HG02623 (cell line): Measurements from ENCODE around the gene KREMEN1.
"Not testable (repeated sequence)": the region's sequence is repeated elsewhere in the genome, so short reads cannot be mapped to it uniquely, and the experiment has no call there.

Source experiments
- ATAC-seq: cut with Tn5 transposase; IDR thresholded peaks from one replicate; pipeline ENCODE4 v1.9.1; 2021; ENCODE audit warnings: moderate library complexity; ENCODE audit not compliant: unreplicated experiment

The KREMEN1 gene

DNA sequence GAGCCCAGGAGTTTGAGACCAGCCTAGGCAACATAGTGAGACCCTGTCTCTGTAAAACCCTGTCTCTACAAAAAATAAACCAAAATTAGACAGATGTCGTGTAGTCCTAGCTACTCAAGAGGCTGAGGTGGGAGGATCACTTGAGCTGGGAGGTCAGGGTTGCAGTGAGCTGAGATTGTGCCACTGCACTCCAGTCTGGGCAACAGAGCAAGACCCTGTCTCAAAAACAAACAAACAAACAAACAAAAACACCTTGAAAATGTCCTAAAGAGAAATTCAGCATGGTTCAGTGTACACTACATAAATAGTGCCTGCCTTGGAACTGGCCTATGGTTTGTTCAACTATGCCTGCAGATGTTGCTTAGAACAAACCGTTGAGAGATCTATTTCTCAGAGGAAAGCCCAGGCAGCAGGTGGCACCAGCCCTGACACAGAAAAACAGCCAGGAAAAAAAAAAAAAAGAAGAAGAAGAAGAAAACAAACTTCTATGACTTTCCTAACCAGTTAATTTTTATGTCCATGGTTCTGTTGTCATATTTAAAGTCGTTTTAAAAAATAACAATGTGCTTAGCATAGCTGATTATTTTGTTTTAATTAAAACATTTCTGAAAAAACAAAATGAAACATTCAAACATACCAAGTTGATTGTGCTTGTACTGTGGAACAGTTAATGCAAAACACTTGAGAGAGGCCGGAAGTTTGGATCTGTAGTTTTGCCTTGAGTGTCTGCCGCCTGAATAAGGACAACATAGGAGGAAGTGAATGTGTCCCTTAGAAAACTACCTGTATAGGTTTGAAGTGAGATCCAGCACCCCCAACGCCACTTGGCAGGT, 5.4 kb downstream of the KREMEN1 start:
- ATAC-seq, result no peak

DNA sequence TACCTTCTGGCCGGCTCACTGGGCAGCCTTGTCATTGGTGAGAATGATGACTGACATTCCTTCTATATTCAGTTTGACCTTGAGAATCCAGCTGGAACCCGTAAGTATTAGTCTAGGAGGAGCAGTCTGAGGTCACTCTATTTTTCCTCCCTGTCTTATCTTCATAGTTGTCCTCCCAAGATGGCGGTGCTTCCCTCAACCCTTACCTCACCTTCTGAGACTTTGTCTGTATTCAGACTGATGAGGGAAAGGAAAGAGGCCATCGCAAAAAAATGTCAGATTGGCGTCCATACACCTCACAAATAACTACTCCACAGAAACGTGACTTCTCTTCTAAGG, 6.0 kb downstream of the KREMEN1 start:
- ATAC-seq, result no peak

DNA sequence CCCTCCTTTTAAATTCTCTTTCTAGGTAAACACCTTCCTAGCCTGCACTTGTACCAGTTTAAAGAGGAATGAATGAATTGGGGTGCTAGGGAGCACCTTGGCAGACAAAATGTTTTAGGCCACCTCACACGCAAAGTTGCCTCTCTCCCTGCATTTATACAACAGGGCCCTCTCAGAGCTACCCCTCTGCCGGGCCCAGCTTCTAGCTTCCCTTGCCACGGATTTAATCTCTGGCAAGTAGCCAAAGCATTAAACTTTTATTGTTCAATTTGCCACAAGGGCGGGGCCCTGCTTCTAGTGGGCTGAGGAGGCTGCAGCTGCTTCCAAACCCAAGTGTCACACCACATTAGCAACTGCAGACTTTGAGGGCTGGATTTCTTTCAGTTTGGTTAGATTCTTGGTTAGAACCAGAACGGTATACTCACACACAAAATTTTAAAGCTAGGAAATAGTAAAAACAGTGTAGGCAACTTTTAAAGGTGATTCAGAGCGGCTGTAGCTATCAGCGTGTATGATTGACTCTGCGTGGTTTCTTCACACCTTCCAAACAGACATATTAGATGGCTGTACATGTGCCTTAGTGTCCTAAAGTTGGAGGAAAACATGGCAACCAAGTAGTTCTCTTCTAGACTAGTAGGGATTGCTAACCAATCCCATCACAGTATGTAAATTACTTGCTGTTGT, 6.5 kb downstream of the KREMEN1 start:
- no peak for ATAC-seq

DNA sequence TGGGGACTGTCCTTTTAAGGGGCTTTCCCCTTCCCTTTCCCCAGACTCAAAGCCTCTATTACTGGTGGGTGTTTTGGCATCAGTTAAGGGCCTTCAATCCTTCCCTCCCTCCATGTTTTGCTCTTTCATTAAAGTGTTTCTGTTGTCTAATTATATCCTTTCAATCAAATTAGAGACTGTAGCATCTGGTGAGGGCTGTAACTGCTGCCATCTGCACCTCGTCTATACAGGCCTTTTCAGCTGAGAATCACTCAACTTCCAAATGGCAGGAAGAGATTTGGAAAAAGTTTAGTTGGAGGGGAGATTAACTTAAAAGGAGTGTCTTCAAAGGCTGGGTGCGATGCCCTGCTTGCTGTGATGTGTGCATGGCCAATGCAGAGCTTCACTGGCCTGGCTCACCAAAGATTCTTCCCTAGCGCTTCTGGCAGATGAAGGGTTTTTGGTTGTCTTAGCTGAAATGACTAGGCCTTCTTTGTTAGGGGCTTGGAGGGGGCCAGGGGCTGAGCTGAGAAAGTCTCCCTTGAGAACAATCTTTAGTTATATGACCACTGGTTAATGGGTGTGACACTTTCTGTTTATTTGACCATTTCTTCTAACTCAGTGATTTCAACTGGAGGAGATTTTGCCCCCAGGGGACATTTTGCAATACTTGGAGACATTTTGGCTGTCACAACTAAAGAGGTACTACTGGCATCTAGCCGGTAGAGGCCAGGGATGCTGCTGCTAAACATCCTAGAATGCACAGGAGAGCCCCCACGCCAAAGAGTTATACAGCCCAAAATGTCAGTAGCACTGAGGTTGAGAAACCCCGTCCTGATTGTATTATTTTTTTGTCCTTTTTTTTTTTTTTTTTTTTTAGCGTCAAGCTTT, 7.5 kb downstream of the KREMEN1 start:
- no peak for ATAC-seq

DNA sequence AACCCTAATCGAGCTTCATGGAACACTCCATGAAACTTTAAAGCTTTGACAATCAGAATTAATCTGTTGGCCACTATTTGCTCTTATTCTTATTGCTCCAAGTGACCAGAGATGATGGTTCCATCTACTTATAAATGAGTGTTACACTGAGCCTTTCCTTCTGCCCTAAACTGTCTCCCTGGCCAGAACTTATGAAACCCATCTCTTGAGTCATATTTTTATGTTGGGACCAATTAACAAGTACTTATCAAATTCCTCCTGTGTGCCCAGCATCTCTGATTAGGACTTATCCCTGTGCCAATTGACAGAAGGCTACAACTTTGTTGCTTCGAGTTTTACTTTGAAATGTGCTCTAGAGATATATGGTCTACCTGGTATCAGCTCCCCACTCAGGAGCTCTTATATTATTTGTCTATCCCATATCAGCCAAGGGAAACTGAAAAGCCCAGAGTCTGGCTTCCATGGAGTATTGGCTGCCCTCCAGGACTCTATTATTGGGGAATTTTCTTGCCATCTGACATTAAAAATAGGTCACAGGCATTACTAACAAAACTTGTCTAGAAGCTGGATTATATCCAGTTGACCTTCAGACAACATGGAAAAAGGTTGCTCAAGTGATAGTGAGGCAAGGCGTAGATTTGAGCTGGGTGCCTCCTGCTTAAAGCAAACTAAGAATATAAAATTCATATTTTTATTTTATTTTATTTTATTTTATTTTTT, 8.8 kb downstream of the KREMEN1 start:
- no peak for ATAC-seq

DNA sequence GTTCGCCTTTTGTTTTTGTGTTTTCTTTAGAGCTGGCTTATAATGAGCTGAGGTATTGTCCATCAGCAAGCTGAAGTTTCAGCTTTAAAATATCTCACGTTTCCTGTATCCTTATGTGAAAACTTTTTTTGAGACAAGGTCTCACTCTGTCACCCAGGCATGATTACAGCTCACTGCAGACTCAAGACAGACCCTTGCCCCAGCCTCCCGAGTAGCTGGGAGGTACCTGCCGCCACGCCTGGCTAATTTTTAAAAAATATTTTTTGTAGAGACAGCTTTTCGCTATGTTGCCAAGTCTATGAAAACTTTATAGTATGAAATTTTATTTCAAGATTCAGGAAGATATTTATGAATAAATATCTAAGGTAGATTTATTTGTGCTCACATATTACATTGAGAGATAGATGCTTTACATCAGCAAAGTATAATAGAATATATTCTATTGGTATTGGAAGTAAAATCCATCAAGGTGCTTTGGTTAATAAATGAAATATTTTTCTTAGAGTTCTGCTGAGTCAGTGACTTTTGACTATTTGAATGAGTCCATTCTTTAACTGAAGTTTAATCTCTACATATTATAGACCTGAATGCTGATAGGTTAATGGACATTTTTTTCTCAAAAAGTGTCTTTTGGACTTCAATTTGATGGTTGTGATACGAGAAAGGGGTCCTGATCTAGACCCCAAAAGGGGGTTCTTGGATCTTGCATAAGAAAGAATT, 10.2 kb downstream of the KREMEN1 start:
- ATAC-seq, result no peak

DNA sequence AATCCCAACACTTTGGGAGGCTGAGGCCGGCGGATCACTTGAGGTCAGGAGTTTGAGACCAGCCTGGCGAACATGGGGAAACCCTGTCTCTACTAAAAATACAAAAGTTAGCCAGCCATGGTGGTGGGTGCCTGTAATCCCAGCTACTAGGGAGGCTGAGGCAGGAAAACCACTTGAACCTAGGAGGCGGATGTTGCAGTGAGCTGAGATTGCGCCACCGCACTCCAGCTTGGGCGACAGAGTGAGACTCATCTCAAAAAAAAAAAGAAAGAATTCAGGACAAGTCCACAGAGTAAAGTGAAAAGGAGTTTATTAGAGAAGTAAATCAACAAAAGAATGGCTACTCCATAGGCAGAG, 10.7 kb downstream of the KREMEN1 start:
- not testable (repeated sequence) for ATAC-seq

DNA sequence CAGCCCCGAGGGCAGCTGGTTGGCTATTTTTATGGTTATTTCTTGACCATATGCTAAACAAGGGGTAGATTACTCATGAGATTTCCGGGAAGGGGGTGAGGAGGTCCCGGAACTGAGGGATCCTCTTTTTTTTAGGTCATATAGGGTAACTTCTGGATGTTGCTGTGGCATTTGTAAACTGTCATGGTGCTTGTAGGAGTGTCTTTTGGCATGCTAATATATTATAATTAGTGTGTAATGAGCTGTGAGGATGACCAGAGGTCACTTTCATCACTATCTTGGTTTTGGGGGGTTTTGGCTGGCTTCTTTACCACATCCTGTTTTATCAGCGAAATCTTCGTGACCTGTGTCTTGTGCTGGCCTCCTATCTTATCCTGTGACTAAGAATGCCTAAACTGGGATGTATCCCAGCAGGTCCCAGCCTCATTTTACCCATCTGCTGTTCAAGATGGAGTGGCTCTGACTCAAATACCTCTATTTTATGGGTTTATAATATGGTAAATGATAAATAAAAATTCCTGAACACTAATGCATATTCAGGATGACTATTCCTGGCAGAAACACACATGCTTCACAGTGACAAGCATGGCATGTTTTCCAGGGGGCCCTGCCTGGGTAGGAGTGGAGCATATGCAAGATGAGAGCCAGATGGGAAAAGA, 11.2 kb downstream of the KREMEN1 start:
- ATAC-seq, result no peak

DNA sequence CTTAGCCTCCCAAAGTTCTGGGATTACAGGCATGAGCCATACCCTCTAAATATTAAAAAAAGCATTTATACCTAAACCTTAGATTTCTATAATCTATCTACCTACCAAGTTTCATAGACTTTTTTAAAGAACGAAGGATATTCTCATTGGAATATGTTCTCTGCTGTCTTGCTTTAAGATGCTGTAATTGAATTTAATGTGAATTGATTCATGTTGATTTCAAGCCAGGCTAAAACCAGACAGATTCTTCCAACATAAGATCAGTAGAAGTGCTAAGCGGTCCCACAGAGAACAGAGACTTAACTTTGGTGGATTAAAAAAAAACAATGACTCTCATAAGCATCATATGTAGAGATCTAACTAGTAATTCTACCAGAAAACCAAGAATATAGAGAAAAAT, 14.2 kb downstream of the KREMEN1 start:
- ATAC-seq, result no peak

DNA sequence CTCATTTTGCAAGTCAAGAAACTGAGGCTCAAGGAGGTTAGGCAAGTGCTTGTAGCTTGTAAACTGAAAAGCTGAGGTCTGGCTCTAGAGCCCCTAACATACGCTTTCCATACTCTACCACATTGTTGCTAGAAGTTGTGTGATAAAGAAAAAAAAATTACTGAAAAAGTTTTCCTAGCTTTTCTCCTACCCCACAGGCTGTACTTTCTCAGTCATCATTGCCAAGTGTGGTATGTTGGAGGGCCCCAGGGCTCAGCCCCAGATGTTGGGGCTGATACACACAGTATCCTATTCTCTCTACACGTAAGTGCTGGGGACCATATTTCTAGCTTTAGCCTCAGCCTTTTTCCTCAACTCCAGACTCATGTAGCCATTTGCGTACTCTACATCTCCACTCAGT, 16.0 kb downstream of the KREMEN1 start:
- no peak for ATAC-seq

DNA sequence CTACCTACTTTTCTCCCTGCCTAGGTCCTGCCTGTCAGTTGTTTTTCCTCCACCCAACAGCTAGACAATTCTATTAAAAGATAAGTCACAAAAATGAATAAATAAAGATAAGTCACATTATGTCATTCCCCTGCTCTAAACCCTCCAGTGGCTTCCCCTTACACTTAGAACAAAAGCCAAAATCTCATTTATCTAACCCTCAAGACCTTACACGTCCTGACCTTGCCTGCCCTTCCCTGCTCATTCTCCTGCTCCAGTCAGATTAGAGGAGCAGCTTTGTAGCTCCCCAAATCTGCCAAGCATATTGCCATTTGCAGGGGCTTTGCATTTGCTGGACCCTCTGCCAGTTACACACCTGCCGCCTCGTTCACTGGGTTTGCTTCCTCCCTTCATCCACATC, 16.7 kb downstream of the KREMEN1 start:
- no peak for ATAC-seq

DNA sequence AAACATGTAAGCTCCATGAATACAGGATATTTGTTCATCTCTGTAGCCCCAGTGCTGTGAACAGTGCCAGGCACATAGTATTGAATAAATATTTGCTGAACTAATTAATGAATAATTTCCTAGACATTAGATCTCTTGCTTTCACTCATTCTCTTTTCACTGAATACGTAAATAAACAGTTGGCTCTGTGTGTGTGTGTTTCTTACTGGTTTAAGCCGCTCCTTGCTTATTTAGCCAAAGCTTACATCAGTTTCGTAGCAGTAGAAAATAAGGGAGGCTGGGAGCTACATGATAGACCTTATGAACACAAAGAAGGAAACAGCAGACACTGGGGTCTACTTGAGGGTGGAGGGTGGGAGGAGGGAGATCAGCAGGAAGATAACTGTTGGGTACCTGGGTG, 17.2 kb downstream of the KREMEN1 start:
- no peak for ATAC-seq

DNA sequence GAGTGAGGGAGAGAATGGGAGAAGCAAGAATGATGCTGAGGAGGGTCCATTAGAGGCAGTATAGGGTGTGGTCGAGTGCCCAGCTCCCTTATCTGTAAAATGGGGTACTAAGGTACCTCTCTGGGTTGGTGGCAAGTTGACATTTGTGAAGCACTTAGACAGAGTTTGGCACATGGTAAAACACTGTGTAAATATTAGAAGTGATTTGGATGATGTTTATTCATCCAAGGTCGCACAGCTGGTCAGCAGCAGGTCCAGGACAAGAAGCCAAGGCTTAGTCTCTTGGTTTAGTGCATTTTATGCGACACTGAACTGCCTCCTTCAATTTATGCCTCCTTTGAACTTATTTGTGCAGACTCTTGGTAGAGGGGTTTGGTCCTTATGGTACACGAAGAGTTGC, 19.4 kb downstream of the KREMEN1 start:
- no peak for ATAC-seq

DNA sequence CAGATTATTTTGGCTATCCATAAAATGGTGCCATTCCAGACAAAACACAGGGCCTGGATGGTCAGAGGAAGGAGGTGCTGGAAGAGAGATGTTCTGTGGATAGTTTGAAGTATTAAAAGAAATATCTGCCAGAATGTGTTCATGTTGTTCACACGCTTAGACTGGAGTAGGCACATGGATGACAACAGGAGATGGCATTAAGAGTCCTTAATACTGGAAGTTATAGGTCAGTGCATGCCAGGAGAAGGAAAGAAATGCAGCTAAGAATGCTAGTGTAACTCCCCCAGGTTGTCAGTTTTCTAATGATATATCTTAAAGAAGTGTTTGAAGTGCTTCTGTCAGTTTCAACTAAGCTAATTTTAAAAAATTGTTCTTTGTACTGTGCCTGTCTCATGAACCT, 20.2 kb downstream of the KREMEN1 start:
- no peak for ATAC-seq

DNA sequence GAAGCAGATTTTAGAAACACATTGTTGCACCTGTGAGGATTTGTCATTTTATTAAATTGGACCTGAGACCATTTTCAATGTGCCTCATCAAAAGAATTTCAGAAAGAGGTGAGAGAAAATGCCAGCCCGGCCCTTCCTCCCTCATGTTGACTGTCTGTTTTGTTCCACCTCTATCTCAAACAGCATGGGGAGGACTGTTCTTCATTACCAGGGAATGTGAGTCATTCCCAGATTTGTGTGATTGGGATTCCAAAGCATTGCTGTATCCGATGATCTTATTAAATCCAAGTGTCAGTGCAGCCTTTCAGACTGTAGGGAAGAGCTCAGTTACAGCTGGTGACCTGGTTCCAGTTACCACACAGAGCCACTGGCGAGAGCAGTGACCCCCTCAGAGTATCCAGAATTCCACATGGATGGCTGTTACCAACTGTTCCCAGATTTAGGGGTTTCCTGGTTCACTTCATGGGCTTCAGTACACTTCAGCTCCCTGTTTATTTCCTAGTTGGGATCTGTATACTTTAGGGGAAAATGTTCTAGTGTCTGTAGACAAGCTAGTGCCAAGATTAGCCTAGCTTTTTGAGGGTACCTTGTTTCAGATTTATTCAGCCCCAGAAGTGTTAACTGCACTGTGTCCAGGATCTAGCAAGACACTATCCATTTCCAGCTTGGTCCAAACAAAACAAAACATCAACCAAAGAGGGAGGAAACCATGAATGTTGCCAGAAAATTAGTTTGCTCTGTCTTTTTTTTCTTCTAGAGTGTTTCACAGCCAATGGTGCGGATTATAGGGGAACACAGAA, 20.9 kb downstream of the KREMEN1 start:
- no peak for ATAC-seq

DNA sequence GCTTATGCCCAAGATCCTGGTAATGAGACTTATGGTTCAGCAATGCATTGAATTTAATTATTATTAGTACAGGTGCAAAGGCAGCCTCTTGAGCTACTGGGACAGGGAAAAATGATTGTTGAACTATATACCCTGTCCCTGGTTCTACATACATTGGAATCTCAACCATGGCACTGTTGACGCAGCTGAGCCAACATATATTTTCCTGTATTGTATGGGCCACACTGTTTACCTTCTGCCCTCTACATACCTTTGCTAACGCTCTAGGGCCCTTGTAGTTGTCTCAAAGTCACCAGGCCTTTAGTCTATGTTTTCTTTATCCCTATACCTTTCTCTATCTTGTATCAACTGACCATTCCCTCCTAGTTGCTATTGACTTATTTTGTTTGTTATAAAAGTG, 22.6 kb downstream of the KREMEN1 start:
- no peak for ATAC-seq

DNA sequence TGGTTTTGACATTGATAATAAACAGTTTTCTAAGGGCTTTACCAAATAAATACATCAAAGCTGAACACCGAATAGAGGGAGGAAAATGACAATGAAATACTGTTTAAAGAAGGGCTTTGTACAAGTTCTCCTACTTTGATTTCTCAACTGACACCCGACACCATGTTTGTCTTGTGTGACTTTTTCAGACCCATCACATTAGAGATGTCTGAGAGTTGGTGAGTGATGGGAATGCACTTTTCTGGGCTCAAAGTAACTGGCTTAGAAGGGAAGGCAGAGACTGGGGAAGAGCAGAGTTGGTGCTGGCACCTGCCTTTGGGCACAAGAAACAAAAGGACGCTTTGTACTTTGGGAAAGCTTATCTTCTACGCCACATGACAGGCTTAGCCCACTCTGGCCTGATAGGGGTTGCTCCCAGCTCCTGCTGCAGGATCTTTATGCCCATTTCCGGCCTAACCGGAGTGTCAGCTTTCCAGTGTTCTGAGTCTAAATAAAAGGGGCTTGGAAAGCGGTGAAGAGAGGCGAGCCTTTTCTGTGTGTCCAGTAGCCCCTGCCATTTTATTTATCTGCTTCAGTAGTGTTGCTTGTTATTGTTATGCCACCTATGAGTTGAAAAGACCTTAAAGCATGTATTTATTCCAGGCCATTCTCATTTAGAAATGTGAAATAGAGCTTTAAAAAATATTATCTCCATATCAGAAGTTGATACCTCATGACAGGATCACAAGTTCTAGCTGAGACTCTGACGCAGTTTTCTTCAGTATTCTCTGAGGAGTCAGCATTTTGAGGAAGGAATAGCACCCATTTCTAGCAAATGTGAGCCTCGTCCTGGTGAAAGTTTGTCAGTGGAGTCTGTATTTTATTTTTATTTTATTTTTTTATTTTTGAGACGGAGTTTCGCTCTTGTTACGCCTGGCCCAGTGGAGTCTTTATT, 24.2 kb downstream of the KREMEN1 start:
- no peak for ATAC-seq

DNA sequence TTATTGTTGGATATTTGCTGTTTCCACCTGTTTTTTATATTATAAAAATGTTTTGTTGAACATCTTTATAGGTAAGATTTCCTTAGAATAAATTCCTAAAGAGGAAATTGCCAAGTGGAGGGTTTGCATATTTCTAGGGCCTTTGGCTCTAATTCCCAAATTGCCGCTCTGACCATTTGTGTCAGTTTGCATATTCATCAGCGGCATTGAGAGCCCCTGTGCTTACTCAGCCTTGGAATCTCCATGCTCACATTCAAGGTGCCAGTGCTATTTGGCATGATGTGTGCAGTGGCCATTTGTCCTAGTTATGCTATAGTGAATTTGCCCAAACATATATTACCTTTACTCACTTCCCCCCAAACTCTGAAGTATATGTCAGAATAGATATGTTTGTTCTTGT, 25.5 kb downstream of the KREMEN1 start:
- ATAC-seq, result no peak
